ENCODE measurements around the gene PPP6R3.

The PPP6R3 gene

GRCh38 chr11:68581901-68582300 lies 121.3 kb downstream of the PPP6R3 start:
- Histone ChIP-seq H3K4me1 (ENCODE audit: low read depth, poor library complexity, severe bottlenecking) (peaks cover 30% of the 10 kb centered on the region), H3K9ac (no peak overlapping the region), H3K36me3 (ENCODE audit: insufficient read depth) (no peaks in the 10 kb centered on the region), H3K27me3 (ENCODE audit: insufficient read depth, low read depth) (no peaks in the 10 kb centered on the region), H3K79me2 (ENCODE audit: insufficient read depth, low read depth) (no peaks in the 10 kb centered on the region), H2AFZ (ENCODE audit: low read depth) (no peak overlapping the region), H3K4me2 (no peak overlapping the region), H3K4me3 (IDR thresholded peaks at IDR 0.05; ENCODE audit: insufficient read depth, low read depth, low read length) (no peak overlapping the region), H3K27ac (no peak overlapping the region), H4K20me1 (ENCODE audit: insufficient read depth) (no peaks in the 10 kb centered on the region)
- TF ChIP-seq CTCF (conservative IDR thresholded peaks at IDR 0.05; ENCODE audit: low read depth, low read length): no peak

GRCh38 chr11:68582416-68583040 lies 122.0 kb downstream of the PPP6R3 start:
- Histone ChIP-seq H3K4me3 (IDR thresholded peaks at IDR 0.05; ENCODE audit: insufficient read depth, low read depth, low read length) (no peak overlapping the region), H3K27me3 (ENCODE audit: insufficient read depth, low read depth) (no peaks in the 10 kb centered on the region), H2AFZ (ENCODE audit: low read depth) (no peak overlapping the region), H4K20me1 (ENCODE audit: insufficient read depth) (no peaks in the 10 kb centered on the region), H3K79me2 (ENCODE audit: insufficient read depth, low read depth) (no peaks in the 10 kb centered on the region), H3K4me1 (ENCODE audit: low read depth, poor library complexity, severe bottlenecking) (peaks cover 30% of the 10 kb centered on the region), H3K27ac (no peak overlapping the region), H3K4me2 (no peak overlapping the region), H3K36me3 (ENCODE audit: insufficient read depth) (no peaks in the 10 kb centered on the region), H3K9ac (no peak overlapping the region)
- TF ChIP-seq CTCF (conservative IDR thresholded peaks at IDR 0.05; ENCODE audit: low read depth, low read length): no peak

GRCh38 chr11:68583041-68583446 lies 122.5 kb downstream of the PPP6R3 start:
- TF ChIP-seq CTCF (conservative IDR thresholded peaks at IDR 0.05; ENCODE audit: low read depth, low read length): no peak
- Histone ChIP-seq H3K4me3 (IDR thresholded peaks at IDR 0.05; ENCODE audit: insufficient read depth, low read depth, low read length) (no peak overlapping the region), H3K79me2 (ENCODE audit: insufficient read depth, low read depth) (no peaks in the 10 kb centered on the region), H3K36me3 (ENCODE audit: insufficient read depth) (no peaks in the 10 kb centered on the region), H3K27me3 (ENCODE audit: insufficient read depth, low read depth) (no peaks in the 10 kb centered on the region), H3K27ac (no peak overlapping the region), H3K4me2 (no peak overlapping the region), H3K4me1 (ENCODE audit: low read depth, poor library complexity, severe bottlenecking) (peaks cover 30% of the 10 kb centered on the region), H2AFZ (ENCODE audit: low read depth) (no peak overlapping the region), H3K9ac (no peak overlapping the region), H4K20me1 (ENCODE audit: insufficient read depth) (no peaks in the 10 kb centered on the region)

DNA sequence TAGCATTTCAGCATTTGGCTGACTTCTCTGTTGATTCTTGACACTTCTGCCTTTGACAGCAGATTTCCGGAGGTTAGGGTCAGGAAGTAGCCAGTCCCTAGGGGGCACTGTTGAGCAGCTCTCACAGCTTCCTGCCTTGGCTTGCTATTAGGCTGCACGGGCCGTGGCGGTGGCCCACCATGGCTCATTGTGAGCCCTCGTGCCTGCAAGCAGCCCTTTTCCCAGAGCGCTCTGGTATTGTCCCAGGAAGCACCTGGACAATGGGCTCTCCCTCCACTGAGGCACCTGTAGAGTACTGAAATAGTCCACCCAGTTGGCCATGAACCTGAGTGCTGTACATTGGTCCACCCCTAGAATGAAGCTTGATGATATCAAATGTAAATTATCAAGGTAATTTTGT lies 123.5 kb downstream of the PPP6R3 start:
- H3K79me2 ChIP-seq (ENCODE audit: insufficient read depth, low read depth): no peaks in the 10 kb centered on the region
- no peaks in the 10 kb centered on the region for H4K20me1 ChIP-seq (ENCODE audit: insufficient read depth)
- TF ChIP-seq CTCF (conservative IDR thresholded peaks at IDR 0.05; ENCODE audit: low read depth, low read length): peak; percentile 86
- no peaks in the 10 kb centered on the region for H3K36me3 ChIP-seq (ENCODE audit: insufficient read depth)
- H2AFZ ChIP-seq (ENCODE audit: low read depth): no peak overlapping the region
- H3K27me3 ChIP-seq (ENCODE audit: insufficient read depth, low read depth): no peaks in the 10 kb centered on the region
- no peak overlapping the region; the same call in 1 of the 2 replicates for H3K27ac ChIP-seq
- H3K4me1 ChIP-seq (ENCODE audit: low read depth, poor library complexity, severe bottlenecking): peaks cover 30% of the 10 kb centered on the region
- H3K4me3 ChIP-seq (IDR thresholded peaks at IDR 0.05; ENCODE audit: insufficient read depth, low read depth, low read length): no peak overlapping the region
- H3K9ac ChIP-seq: no peak overlapping the region
- H3K4me2 ChIP-seq: no peak overlapping the region; the same call in 1 of the 2 replicates

All from KMS-11 (cell line).